Amygdala (tissue), 56 donors: ENCODE data around the gene YPEL5.
"Not testable (repeated sequence)": the region's sequence is repeated elsewhere in the genome, so short reads cannot be mapped to it uniquely, and the experiment has no call there.

Experiments used
- DNase-seq, 56 donors: peaks; one replicate each; lab custom pipeline; 2025; lab: John Stamatoyannopoulos, UW

The YPEL5 gene

GRCh38 chr2:30146337-30147195, at the start of gene YPEL5:
Gene YPEL5, plus strand, starts transcription at chr2:30147007. Its CDS starts 9,645 bp downstream, at chr2:30156652.
- peak; percentile 86 to 100 (median 99) for DNase-seq

GRCh38 chr2:30098266-30099005, 48.4 kb upstream of the YPEL5 start:
- DNase-seq = no peak

DNA sequence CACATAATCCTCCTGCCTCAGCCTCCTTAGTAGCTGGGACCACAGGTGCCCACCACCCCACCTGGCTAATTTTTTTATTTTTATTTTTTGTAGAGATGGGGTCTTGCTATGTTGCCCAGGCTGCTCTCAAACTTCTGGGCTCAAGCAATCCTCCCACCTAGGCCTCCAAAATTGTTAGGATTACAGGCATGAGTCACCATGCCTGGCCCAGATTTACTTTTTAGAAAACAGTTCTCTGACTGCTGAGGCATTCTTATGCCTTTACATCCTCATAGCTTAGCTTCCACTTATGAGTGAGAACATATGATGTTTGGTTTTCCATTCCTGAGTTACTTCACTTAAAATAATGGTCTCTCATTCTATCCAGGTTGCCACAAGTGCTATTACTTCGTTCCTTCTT, 47.4 kb upstream of the YPEL5 start:
- DNase-seq = not testable (repeated sequence)

GRCh38 chr2:30100691-30101090, 46.1 kb upstream of the YPEL5 start:
- not testable (repeated sequence) for DNase-seq

DNA sequence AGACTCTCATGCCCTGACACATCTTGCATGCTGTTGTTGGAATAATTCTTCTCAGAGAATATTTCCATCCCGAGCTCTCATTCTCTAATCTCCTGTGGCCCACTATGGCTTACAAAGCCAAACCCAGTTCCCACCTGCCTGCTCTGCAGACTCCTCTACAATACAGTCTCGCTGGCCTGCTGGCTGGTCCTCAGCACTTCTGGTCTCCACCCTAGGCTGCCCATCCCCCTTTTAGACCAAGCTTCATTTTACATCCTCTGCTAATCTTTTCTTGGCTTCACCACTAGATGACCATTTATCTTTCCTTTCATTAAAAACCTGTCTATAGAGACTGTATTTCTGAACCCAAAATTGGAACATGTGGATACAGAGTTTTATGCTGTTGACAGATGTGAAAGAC, 42.5 kb upstream of the YPEL5 start:
- DNase-seq = no peak

DNA sequence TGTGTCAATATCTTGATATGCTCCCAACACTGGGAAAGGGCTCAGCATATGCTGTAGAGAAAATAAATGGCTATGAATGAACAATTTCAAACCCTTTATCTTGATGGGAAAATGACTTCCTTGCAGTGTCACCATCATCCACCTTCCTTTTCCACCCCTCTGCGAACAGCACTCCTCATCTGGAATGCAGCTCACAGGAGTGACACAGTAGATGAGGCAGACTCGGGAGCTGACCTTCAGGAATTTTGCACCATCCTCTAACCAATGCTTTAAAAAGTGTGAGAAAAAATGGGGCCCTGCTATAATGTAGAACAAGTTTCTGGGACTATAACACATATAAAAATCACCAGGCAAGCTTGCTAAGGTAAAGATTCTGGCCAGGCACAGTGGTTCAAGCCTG, 41.3 kb upstream of the YPEL5 start:
- no peak for DNase-seq

DNA sequence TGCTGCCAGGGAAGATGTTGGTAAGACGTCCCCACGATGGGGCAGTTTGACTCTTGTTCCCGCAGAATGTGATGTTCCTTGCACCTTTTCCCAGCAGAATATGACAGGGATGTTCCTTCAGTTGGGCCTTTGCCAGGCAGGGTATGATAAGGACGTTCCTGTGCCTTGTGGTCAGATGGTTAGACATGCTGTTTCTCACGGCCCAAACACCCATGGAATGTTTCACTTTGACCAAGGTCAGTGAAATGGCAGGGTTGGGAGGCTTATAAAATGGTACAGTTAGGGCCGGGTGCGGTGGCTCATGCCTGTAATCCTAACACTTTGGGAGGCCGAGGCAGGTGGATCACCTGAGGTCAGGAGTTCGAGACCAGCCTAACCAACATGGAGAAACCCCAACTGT, 40.3 kb upstream of the YPEL5 start:
- DNase-seq = no peak

DNA sequence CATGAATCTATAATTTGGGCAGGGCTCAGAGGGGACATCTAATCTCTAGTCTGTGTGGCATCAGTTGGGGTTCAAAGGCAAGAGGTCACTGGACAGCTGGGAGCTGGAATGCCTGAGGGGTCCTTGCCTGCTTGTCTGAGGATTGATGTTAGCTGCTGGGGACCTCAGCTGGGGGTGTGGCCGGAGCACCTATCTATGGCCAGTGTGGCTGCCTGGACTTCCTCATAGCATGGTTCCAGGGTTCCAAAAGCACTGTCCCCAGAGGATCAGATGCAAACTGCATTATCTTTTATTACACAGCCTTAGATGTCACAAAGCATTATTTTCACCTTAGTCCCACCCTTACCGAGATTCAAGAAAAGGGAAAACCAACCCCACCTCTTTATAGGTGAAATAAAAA, 38.6 kb upstream of the YPEL5 start:
- no peak for DNase-seq

DNA sequence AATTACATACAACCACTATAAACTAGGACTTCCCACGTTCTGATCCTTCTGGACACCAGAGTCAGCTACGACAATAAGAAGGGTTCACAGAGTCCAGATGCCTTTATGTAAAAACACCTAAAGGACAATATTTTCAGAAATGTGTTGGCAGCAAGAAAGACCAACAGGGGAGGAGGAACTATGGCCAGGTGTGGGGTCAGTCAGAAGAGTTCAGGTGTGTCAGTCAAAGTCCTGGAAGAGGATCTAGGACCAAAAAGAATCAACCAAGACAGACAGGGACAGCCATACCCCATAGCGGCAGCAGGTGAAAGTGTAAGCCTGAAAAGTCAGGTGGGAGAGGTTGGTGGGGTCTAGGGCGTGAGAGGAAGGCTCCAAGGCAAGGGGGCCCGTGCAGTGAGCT, 38.0 kb upstream of the YPEL5 start:
- no peak for DNase-seq

DNA sequence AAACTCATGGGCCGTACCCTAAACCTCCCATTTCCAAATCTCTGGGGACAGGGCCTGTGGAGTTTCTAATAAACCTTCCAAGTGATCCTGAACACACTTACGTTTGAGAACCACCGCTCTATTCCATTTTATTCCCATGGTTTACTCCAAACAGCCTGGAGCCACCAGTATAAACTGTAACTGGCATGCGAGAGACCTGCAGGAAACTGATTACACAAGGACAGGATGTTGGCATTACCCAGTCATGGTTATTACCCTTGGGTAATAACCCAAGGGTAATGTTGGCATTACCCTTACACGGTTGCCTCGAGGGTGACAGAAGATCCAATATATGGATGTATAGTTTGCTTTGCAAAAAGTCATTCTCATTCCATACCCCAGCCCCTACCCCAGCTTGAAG, 37.0 kb upstream of the YPEL5 start:
- no peak for DNase-seq

- no peak for DNase-seq
Measured at GRCh38 chr2:30110773-30111172, 36.0 kb upstream of the YPEL5 start.

GRCh38 chr2:30111186-30111585, 35.6 kb upstream of the YPEL5 start:
- DNase-seq = not testable (repeated sequence)

DNA sequence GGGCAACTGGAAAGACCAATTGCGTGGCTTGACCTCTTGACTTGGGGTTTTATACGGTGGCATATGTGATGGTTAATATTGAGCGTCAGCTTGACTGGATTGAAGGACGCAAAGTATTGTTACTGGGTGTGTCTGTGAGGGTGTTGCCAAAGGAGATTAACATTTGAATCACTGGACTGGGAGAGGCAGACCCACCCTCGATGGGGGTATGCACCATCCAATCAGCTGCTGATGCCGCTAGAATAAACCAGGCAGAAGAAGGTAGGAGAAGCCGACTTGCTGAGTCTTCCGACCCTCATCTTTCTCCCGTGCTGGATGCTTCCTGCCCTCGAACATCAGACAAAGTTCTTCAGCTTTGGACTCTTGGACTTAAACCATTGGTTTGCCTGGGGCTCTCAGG, 34.2 kb upstream of the YPEL5 start:
- DNase-seq = no peak

GRCh38 chr2:30113617-30114293, 33.1 kb upstream of the YPEL5 start:
- no peak for DNase-seq

DNA sequence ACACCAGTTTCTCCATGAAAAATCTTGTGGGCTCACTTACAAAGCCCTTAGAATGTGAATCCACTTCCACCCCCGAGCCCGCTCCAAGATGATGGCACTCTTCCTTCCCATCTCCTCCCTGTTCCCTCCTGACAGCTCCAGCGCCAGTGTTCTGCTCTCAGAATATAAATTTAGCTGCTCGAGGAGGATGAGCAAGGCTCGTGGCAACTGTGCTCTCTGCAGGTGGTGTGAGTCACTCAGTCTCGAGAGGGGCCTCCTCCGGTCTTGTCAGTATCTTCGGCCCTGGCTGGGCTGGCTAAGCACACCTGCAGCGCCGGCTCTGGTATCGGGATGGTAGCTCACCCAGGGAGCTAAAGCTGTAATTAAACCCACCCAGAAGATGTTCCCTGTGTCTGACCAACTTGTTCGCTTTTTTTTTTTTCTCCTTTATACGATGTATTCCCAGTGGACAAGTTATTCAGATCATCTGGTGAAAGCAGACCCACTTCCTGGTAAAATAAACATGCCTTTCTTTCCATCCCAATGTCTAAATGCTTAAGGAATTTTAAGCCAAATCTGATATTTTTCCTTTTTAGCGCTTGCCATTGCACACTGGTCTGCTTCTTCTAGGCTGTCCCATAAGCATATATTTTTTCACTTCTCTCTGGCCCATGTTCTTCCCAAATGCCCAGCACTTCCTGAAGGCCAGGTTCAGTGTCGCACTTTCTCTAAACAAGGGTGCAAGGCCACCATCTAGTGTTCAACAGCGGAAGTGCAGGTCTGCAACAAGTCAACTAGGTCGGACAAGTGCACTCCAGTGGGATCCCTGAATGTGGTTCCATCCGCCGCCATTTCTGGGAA, 31.4 kb upstream of the YPEL5 start:
- DNase-seq = peak in 55 of 56 donors; percentile 15 to 89 (median 57)

- no peak for DNase-seq
Measured at GRCh38 chr2:30115981-30116285, 30.9 kb upstream of the YPEL5 start.

GRCh38 chr2:30122362-30122761, 24.4 kb upstream of the YPEL5 start:
- no peak for DNase-seq

DNA sequence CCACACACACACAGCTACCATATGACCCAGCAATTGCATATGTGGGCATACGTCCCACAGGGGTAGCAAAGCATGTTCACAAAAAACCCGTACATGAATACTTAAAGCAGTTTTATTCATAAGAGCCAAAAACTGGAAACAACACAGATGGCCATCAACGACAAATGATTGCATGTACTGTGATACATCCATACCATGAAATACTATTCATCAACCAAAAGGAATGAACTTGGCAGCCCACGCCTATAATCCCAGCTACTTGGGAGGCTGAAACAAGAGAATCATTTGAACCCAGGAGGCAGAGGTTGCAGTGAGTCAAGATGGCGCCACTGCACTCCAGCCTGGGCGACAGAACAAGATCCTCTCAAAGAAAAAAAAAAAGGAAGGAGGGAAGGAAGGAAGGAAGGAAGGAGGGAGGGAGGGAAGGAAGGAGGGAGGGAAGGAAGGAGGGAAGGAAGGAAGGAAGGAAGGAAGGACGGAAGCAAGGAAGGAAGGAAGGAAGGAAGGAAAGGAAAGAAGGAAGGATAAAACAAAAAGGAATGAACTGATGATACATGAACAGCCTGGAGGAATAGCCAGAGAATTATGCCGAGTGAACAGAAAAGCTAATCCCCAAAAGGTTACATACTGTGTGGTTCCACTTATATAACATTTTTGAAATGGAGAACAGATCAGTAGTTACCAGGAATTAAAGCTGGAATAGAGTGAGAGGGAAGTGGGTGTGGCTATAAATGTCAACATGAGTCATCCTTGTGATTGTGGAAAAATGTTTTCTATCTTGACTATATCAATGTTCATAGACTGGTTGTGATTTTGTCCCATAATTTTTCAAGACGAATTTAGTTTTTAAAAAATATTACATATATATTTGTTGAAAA, 19.6 kb upstream of the YPEL5 start:
- no peak for DNase-seq

DNA sequence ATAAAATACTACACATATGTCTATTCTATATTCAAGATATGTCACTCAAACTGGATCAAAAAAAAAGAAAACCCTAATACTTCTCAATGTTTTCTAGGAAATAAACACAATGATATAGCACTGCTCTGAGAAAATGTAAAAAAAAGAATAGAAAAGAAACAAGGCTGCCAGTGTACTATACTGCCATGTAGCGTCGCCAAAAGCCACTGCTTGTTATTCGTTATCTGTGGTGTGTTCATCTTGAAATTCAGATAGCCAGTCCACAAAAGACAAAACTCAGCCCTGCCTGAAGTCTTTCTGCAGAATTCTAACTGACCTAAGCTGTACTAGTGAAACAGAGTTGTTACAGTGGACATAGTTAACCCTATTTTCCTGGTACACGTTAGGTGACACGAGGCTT, 12.2 kb upstream of the YPEL5 start:
- DNase-seq = no peak

DNA sequence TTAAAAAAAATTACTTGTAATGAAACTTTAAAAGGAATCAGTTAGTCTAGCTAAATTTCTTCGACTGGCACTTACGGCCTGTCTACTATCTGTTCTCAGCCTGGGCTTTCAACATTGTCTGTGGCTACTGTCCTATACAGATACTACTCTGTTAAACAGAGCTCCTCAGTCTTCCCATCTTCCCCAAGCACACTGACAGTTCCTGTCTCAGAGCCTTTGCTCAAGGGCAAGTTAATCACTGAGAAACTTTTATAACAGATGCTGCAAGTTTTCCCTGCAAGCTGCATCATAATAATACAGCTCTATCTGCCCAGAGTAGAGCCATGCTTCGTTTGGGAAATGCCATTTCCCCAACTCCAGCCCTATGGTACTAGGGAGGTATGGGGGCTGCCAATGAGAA, 11.3 kb upstream of the YPEL5 start:
- DNase-seq = no peak
